Esophagus muscularis mucosa (tissue), 3 donors: ENCODE measurements around the gene SSRP1.

Source experiments
- POLR2A ChIP-seq: fragments of 450-650 bp; IDR thresholded peaks from one replicate; pipeline ENCODE4 v1.6.1; 2017; ENCODE audit warnings: antibody characterized with exemption, moderate library complexity, mild to moderate bottlenecking, low read depth
- TF ChIP-seq, protein P1 (sequence below), 3 experiments: fragments of 200-600 bp in 2 of 3; fragments of 450-650 bp in 1 of 3; sonication (generic) in 2 of 3; IDR thresholded peaks; one replicate each; pipeline ENCODE4 v1.5.1; 2017 to 2019; ENCODE audit warnings: antibody characterized with exemption in 3 of 3, mild to moderate bottlenecking in 2 of 3, moderate library complexity in 1 of 3

- TF ChIP-seq POLR2A: no peak
- TF ChIP-seq, protein P1, sequence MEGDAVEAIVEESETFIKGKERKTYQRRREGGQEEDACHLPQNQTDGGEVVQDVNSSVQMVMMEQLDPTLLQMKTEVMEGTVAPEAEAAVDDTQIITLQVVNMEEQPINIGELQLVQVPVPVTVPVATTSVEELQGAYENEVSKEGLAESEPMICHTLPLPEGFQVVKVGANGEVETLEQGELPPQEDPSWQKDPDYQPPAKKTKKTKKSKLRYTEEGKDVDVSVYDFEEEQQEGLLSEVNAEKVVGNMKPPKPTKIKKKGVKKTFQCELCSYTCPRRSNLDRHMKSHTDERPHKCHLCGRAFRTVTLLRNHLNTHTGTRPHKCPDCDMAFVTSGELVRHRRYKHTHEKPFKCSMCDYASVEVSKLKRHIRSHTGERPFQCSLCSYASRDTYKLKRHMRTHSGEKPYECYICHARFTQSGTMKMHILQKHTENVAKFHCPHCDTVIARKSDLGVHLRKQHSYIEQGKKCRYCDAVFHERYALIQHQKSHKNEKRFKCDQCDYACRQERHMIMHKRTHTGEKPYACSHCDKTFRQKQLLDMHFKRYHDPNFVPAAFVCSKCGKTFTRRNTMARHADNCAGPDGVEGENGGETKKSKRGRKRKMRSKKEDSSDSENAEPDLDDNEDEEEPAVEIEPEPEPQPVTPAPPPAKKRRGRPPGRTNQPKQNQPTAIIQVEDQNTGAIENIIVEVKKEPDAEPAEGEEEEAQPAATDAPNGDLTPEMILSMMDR (IDR thresholded peaks at IDR 0.05): no peak
These were observed 45.4 kb downstream of the SSRP1 start for GRCh38 chr11:57290288-57290687.
